SK-N-SH (cell line): ENCODE measurements around the gene IL22. TPM values are rescaled to one million over a fixed set of nuclear protein-coding genes. Genes with fewer than 3 reads are reported as not detected.

Source experiments
- CTCF ChIA-PET: fragments of 300-600, 350-600 bp; formaldehyde crosslinking; extraction: SDS; loops from one replicate; lab custom pipeline; 2021; lab: Yijun Ruan, JAX
- POLR2A ChIA-PET: fragments of 350-600 bp; sonication (Branson Sonifier 250); formaldehyde crosslinking; extraction: SDS; loops from one replicate; lab custom pipeline; 2020; ENCODE audit warnings: antibody characterized with exemption, inconsistent platforms; lab: Yijun Ruan, JAX
- DNase-seq: peaks from one replicate; pipeline ENCODE4 v3.0.0; 2012
- H2AFZ ChIP-seq: fragments of 200-600 bp; sonication (generic); 2 replicates; pipeline ENCODE4 v1.8.1; 2016; ENCODE audit warnings: antibody characterized with exemption, mild to moderate bottlenecking, low read depth
- H3F3A ChIP-seq: fragments of 200-600 bp; sonication (generic); replicated peaks from 2 replicates; pipeline ENCODE3; 2016; ENCODE audit warnings: antibody characterized with exemption, mild to moderate bottlenecking; ENCODE audit not compliant: insufficient read depth
- H3K27ac ChIP-seq, 2 experiments: fragments of 200-500 bp in 1 of 2; fragments of 200-600 bp in 1 of 2; sonication (Bioruptor generic) in 1 of 2; sonication (generic), shearing (Covaris generic) in 1 of 2; 2 replicates each; pipeline versions ENCODE4 v1.5.1 to v1.6.1; 2014 to 2016; ENCODE audit warnings: low read depth in 2 of 2, inconsistent platforms in 1 of 2, low read length in 1 of 2, mild to moderate bottlenecking in 1 of 2, mixed read lengths in 1 of 2
- H3K27me3 ChIP-seq: fragments of 200-600 bp; sonication (generic), shearing (Covaris generic); 2 replicates; pipeline ENCODE4 v1.6.1; 2016; ENCODE audit warnings: mixed run types; ENCODE audit not compliant: insufficient read depth
- H3K36me3 ChIP-seq, 2 experiments: fragments of 200-500 bp in 1 of 2; fragments of 200-600 bp in 1 of 2; sonication (Bioruptor generic) in 1 of 2; sonication (generic) in 1 of 2; replicated peaks in 1 of 2; 2 replicates each; pipeline versions ENCODE3 to v1.5.1; 2014 to 2016; ENCODE audit warnings: low read length in 1 of 2, mild to moderate bottlenecking in 1 of 2; ENCODE audit not compliant: insufficient read depth in 2 of 2, control insufficient read depth in 1 of 2
- H3K4me1 ChIP-seq, 2 experiments: fragments of 200-500 bp in 1 of 2; fragments of 200-600 bp in 1 of 2; sonication (Bioruptor generic) in 1 of 2; sonication (generic), shearing (Covaris generic) in 1 of 2; 2 replicates each; pipeline versions ENCODE4 v1.5.1 to v1.6.1; 2014 to 2016; ENCODE audit warnings: low read depth in 1 of 2, low read length in 1 of 2, mixed run types in 1 of 2; ENCODE audit not compliant: insufficient read depth in 2 of 2, control insufficient read depth in 1 of 2
- H3K4me2 ChIP-seq: fragments of 200-600 bp; sonication (generic), shearing (Covaris generic); 2 replicates; pipeline ENCODE4 v1.6.1; 2017; ENCODE audit warnings: mixed run types
- H3K4me3 ChIP-seq, 2 experiments: fragments of 200-500 bp in 1 of 2; fragments of 200-600 bp in 1 of 2; sonication (Bioruptor generic) in 1 of 2; sonication (generic), shearing (Covaris generic) in 1 of 2; 2 replicates each; pipeline versions ENCODE4 v1.5.1 to v1.8.1; 2014 to 2016; ENCODE audit warnings: low read depth in 2 of 2, inconsistent platforms in 1 of 2, low read length in 1 of 2, mild to moderate bottlenecking in 1 of 2, mixed read lengths in 1 of 2, moderate library complexity in 1 of 2
- H3K79me2 ChIP-seq: fragments of 200-600 bp; sonication (generic); 2 replicates; pipeline ENCODE4 v1.8.1; 2017; ENCODE audit warnings: mild to moderate bottlenecking; ENCODE audit not compliant: insufficient read depth
- H3K9ac ChIP-seq: fragments of 200-600 bp; sonication (generic); 2 replicates; pipeline ENCODE4 v1.6.1; 2017; ENCODE audit warnings: mixed run types
- H3K9me2 ChIP-seq: fragments of 200-600 bp; sonication (generic); 2 replicates; pipeline ENCODE4 v1.6.1; 2017; ENCODE audit warnings: mixed run types
- H3K9me3 ChIP-seq: fragments of 200-600 bp; sonication (generic); 2 replicates; pipeline ENCODE4 v1.6.1; 2017; ENCODE audit warnings: mixed run types, mild to moderate bottlenecking, moderate library complexity
- H4K20me1 ChIP-seq: fragments of 200-600 bp; sonication (generic); 2 replicates; pipeline ENCODE4 v1.6.1; 2017; ENCODE audit warnings: mild to moderate bottlenecking, mixed run types; ENCODE audit not compliant: insufficient read depth
- CHD2 ChIP-seq: fragments of 150-350 bp; IDR thresholded peaks from 2 replicates; pipeline ENCODE4 v1.6.1; 2018; ENCODE audit warnings: low read length; ENCODE audit not compliant: partially characterized antibody
- ELF1 ChIP-seq: IDR thresholded peaks from 2 replicates; pipeline ENCODE4 v1.4.0; 2012
- EP300 ChIP-seq, 2 experiments: IDR thresholded peaks; 2 replicates each; pipeline versions ENCODE4 v1.4.0 to v1.6.1; 2012; ENCODE audit warnings: borderline replicate concordance in 1 of 2, low read depth in 1 of 2, low read length in 1 of 2
- FOXM1 ChIP-seq: IDR thresholded peaks from 2 replicates; pipeline ENCODE4 v1.4.0; 2012; ENCODE audit warnings: low read depth, mild to moderate bottlenecking
- GABPA ChIP-seq: IDR thresholded peaks from 2 replicates; pipeline ENCODE4 v1.4.0; 2012; ENCODE audit warnings: low read depth, mild to moderate bottlenecking
- GATA2 ChIP-seq: sonication (generic); formaldehyde crosslinking; IDR thresholded peaks from 2 replicates; pipeline ENCODE4 v1.5.0; 2020; ENCODE audit warnings: mild to moderate bottlenecking, missing genetic modification reagents
- IRF3 ChIP-seq: fragments of 150-350 bp; IDR thresholded peaks from 2 replicates; pipeline ENCODE4 v1.6.1; 2016; ENCODE audit warnings: mild to moderate bottlenecking, low read depth, low read length
- MEF2A ChIP-seq: IDR thresholded peaks from 2 replicates; pipeline ENCODE4 v1.4.0; 2012; ENCODE audit warnings: low read depth, borderline replicate concordance
- MXI1 ChIP-seq: IDR thresholded peaks from 2 replicates; pipeline ENCODE4 v1.6.1; 2012; ENCODE audit warnings: mild to moderate bottlenecking, low read depth, low read length, improper control_type of control experiment
- NFIC ChIP-seq: IDR thresholded peaks from 2 replicates; pipeline ENCODE4 v1.4.0; 2012; ENCODE audit warnings: borderline replicate concordance
- NRF1 ChIP-seq: IDR thresholded peaks from 2 replicates; pipeline ENCODE4 v1.6.1; 2012; ENCODE audit warnings: low read depth, mild to moderate bottlenecking, low read length
- PBX3 ChIP-seq: IDR thresholded peaks from 2 replicates; pipeline ENCODE4; 2012
- RAD21 ChIP-seq: IDR thresholded peaks from 2 replicates; pipeline ENCODE4 v1.6.1; 2012; ENCODE audit warnings: mild to moderate bottlenecking, low read length
- RCOR1 ChIP-seq: fragments of 150-350 bp; IDR thresholded peaks from 2 replicates; pipeline ENCODE4 v1.6.1; 2017; ENCODE audit warnings: antibody characterized with exemption, low read length
- RFX5 ChIP-seq: IDR thresholded peaks from 2 replicates; pipeline ENCODE4 v1.6.1; 2012; ENCODE audit warnings: mild to moderate bottlenecking, improper control_type of control experiment, low read length
- RXRA ChIP-seq: IDR thresholded peaks from 2 replicates; pipeline ENCODE4 v1.4.0; 2012; ENCODE audit warnings: low read depth, mild to moderate bottlenecking, borderline replicate concordance
- SIN3A ChIP-seq: IDR thresholded peaks from 2 replicates; pipeline ENCODE4 v1.6.1; 2012; ENCODE audit warnings: low read depth, mild to moderate bottlenecking, low read length, moderate library complexity, borderline replicate concordance
- TCF12 ChIP-seq: IDR thresholded peaks from 2 replicates; pipeline ENCODE4 v1.4.0; 2012
- USF2 ChIP-seq: fragments of 150-350 bp; IDR thresholded peaks from 2 replicates; pipeline ENCODE4 v1.6.1; 2017; ENCODE audit warnings: antibody characterized with exemption, low read length, low read depth, borderline replicate concordance
- YY1 ChIP-seq: IDR thresholded peaks from 2 replicates; pipeline ENCODE4 v1.4.0; 2012; ENCODE audit warnings: low read depth, mild to moderate bottlenecking
- WGBS: methylation state at CpG from one replicate; pipeline ENCODE4 v1.1.6; 2017; ENCODE audit warnings: low lambda C conversion rate; 5-methylcytosine and 5-hydroxymethylcytosine counted together
- polyA plus RNA-seq, 3 experiments: library from polyadenylated mRNA; depleted of rRNA; stranded (reverse); fragments of >200 nt; gene quantifications; 2 replicates each; pipeline ENCODE4 v1.2.3, GENCODE V29; 2012

Gene IL22
- polyA plus RNA-seq, 1 of the 3 experiments (the other 2 are of a cell fraction): not detected

GRCh38 chr12:68247785-68248184, 5.6 kb downstream of the IL22 start:
- Histone ChIP-seq H3K4me3 (no peak overlapping the region), H3K4me1 (peaks cover 0 to 19% of the 10 kb centered on the region in 2 experiments; a peak in 2 of 4 replicates), H3K36me3 (no peaks in the 10 kb centered on the region), H3K9me2 (no peaks in the 10 kb centered on the region), H3K27ac (no peak overlapping the region), H3K4me2 (no peak overlapping the region), H3K9me3 (no peaks in the 10 kb centered on the region), H3K27me3 (no peaks in the 10 kb centered on the region), H2AFZ (no peak overlapping the region), H3K79me2 (no peaks in the 10 kb centered on the region), H3F3A (no peaks in the 10 kb centered on the region), H3K9ac (no peak overlapping the region), H4K20me1 (no peaks in the 10 kb centered on the region)
- ChIA-PET CTCF (interaction anchor here (1.5 to 4.2 kb wide), 2 partner anchors 69 to 207 kb away, joined by 4 to 17 read pairs; no protein-coding TSS in a partner anchor), POLR2A (no interaction called here)
- TF ChIP-seq SIN3A (no peak), RAD21 (no peak), RXRA (no peak), MXI1 (no peak), PBX3 (no peak), YY1 (no peak), ELF1 (no peak), MEF2A (no peak), TCF12 (no peak), CHD2 (no peak)
- no peak for DNase-seq

- Histone ChIP-seq H3K36me3 (no peaks in the 10 kb centered on the region), H3K27ac (peak overlapping the region; percentile 32 to 91; a peak in 3 of 4 replicates), H2AFZ (no peak overlapping the region), H3K27me3 (no peaks in the 10 kb centered on the region), H3F3A (no peaks in the 10 kb centered on the region), H3K9me3 (no peaks in the 10 kb centered on the region), H4K20me1 (no peaks in the 10 kb centered on the region), H3K4me2 (peak overlapping the region; percentile 44; the same call in 1 of the 2 replicates), H3K9ac (no peak overlapping the region), H3K4me3 (no peak overlapping the region), H3K9me2 (no peaks in the 10 kb centered on the region), H3K4me1 (peaks cover 0 to 19% of the 10 kb centered on the region in 2 experiments; a peak in 2 of 4 replicates), H3K79me2 (no peaks in the 10 kb centered on the region)
- TF ChIP-seq NRF1 (no peak), PBX3 (no peak), CHD2 (no peak), MXI1 (no peak), GABPA (no peak), EP300 (IDR thresholded peaks at IDR 0.05; ENCODE audit: borderline replicate concordance in 1 of 2, low read depth in 1 of 2, low read length in 1 of 2) (no peak), RAD21 (no peak), TCF12 (no peak), IRF3 (no peak), GATA2 (CRISPR knock-in tag) (no peak), FOXM1 (no peak), RFX5 (no peak), NFIC (no peak), USF2 (no peak), RCOR1 (no peak)
- ChIA-PET POLR2A (interaction anchor here (1.5 kb wide), 1 partner anchor 23 kb away, joined by 4 read pairs; no protein-coding TSS in a partner anchor), CTCF (interaction anchor here (2.4 kb wide), 1 partner anchor 23 kb away, joined by 14 read pairs; no protein-coding TSS in a partner anchor)
- WGBS: 90% methylated on average over 6 of the region's 6 CpGs
- no peak for DNase-seq
Measured at GRCh38 chr12:68246350-68246749, 7.1 kb downstream of the IL22 start.
